Thyroid gland (tissue), 4 donors: Measurements from ENCODE around the gene GPC6. TPM values are rescaled to one million over a fixed set of nuclear protein-coding genes. Genes with fewer than 3 reads are reported as not detected.

ENCODE experiments used
- DNase-seq, 2 donors: peaks; one replicate each; pipeline ENCODE4 v3.0.0-alpha.2; 2019
- H3K27ac ChIP-seq, 3 donors: fragments of 200-600 bp; sonication (generic); 1 replicate in 2 of 3; 2 replicates in 1 of 3; pipeline ENCODE4 v1.5.1; 2016 to 2019; ENCODE audit warnings: mild to moderate bottlenecking in 1 of 3, moderate library complexity in 1 of 3
- H3K27me3 ChIP-seq: fragments of 200-600 bp; sonication (generic); one replicate; pipeline ENCODE4 v1.5.1; 2019
- H3K36me3 ChIP-seq, 2 donors: fragments of 200-600 bp; sonication (generic); one replicate each; pipeline ENCODE4 v1.5.1; 2016 to 2019
- H3K4me1 ChIP-seq, 2 donors: fragments of 200-600 bp; sonication (generic); one replicate each; pipeline ENCODE4 v1.5.1; 2017 to 2019
- H3K4me3 ChIP-seq, 3 donors: fragments of 200-600 bp; sonication (generic); replicated peaks in 1 of 3; 1 replicate in 2 of 3; 2 replicates in 1 of 3; pipeline ENCODE4 v1.5.1; 2016; ENCODE audit warnings: mild to moderate bottlenecking in 1 of 3
- H3K9me3 ChIP-seq: fragments of 200-600 bp; sonication (generic); one replicate; pipeline ENCODE4 v1.5.1; 2017
- CTCF ChIP-seq, 6 experiments: fragments of 200-600 bp in 3 of 6; fragments of 450-650 bp in 3 of 6; sonication (generic) in 3 of 6; IDR thresholded peaks; one replicate each; pipeline ENCODE4 v1.5.1; 2016 to 2019; ENCODE audit warnings: antibody characterized with exemption in 6 of 6, mild to moderate bottlenecking in 2 of 6, inconsistent platforms in 1 of 6, moderate library complexity in 1 of 6
- POLR2A ChIP-seq, 2 donors: fragments of 450-650 bp; IDR thresholded peaks; one replicate each; pipeline ENCODE4 v1.6.1; 2017; ENCODE audit warnings: antibody characterized with exemption in 2 of 2, mild to moderate bottlenecking in 2 of 2, moderate library complexity in 1 of 2
- WGBS, 2 donors: methylation state at CpG; one replicate each; pipeline ENCODE4 v1.1.5; 2017; 5-methylcytosine and 5-hydroxymethylcytosine counted together
- intact Hi-C: fragments of 100-400 bp; cut with DNase I; formaldehyde crosslinking; loops from one replicate; pipeline ENCODE4 v1.15.1; 2023
- total RNA-seq, 4 donors: library from RNA; depleted of rRNA; stranded (reverse); fragments of >200 nt; gene quantifications; one replicate each; pipeline ENCODE4 v1.2.3, GENCODE V29; 2016

Gene GPC6
- total RNA-seq, 4 donors from 2014 or later: 2.8 to 13.4 (median 7.5) TPM

GRCh38 chr13:94122300-94122915 is 895.8 kb downstream of the GPC6 start:
- no peaks in the 10 kb centered on the region for H3K4me1 ChIP-seq
- intact Hi-C loops: no loop called here
- H3K27me3 ChIP-seq: no peaks in the 10 kb centered on the region
- H3K4me3 ChIP-seq: no peak overlapping the region
- H3K9me3 ChIP-seq: no peaks in the 10 kb centered on the region
- no peak overlapping the region for H3K27ac ChIP-seq
- TF ChIP-seq POLR2A (IDR thresholded peaks at IDR 0.05) (no peak), CTCF (IDR thresholded peaks at IDR 0.05) (no peak)
- 82 to 83% methylated on average over 4 of the region's 4 CpGs for whole genome bisulfite sequencing, 2 donors
- no peaks in the 10 kb centered on the region for H3K36me3 ChIP-seq
- no peak for DNase-seq

GRCh38 chr13:94123557-94123956 is 897.0 kb downstream of the GPC6 start:
- H3K4me3 ChIP-seq: no peak overlapping the region
- WGBS, 2 donors: 78 to 82% methylated on average over 1 of the region's 1 CpG
- H3K36me3 ChIP-seq: no peaks in the 10 kb centered on the region
- intact Hi-C loops: no loop called here
- H3K9me3 ChIP-seq: no peaks in the 10 kb centered on the region
- no peak overlapping the region for H3K27ac ChIP-seq
- no peak for TF ChIP-seq CTCF (IDR thresholded peaks at IDR 0.05)
- no peaks in the 10 kb centered on the region for H3K4me1 ChIP-seq
- no peak for DNase-seq
- no peaks in the 10 kb centered on the region for H3K27me3 ChIP-seq

- no peaks in the 10 kb centered on the region for H3K36me3 ChIP-seq
- no peak overlapping the region for H3K4me3 ChIP-seq
- H3K27ac ChIP-seq: no peak overlapping the region
- DNase-seq: peak; percentile 20 to 51
- H3K9me3 ChIP-seq: no peaks in the 10 kb centered on the region
- H3K27me3 ChIP-seq: no peaks in the 10 kb centered on the region
- intact Hi-C loops: no loop called here
- no peak for TF ChIP-seq CTCF (IDR thresholded peaks at IDR 0.05)
- TF ChIP-seq POLR2A (IDR thresholded peaks at IDR 0.05): no peak
- no peaks in the 10 kb centered on the region for H3K4me1 ChIP-seq
- WGBS, 2 donors: 54 to 63% methylated on average over 4 of the region's 4 CpGs
These were observed 901.8 kb downstream of the GPC6 start for GRCh38 chr13:94128430-94128829.

GRCh38 chr13:94129490-94129894 is 902.9 kb downstream of the GPC6 start:
- TF ChIP-seq POLR2A (IDR thresholded peaks at IDR 0.05): no peak
- TF ChIP-seq CTCF (IDR thresholded peaks at IDR 0.05): no peak
- WGBS, 2 donors: 72 to 98% methylated on average over 2 of the region's 2 CpGs
- Histone ChIP-seq H3K4me1 (no peaks in the 10 kb centered on the region), H3K4me3 (no peak overlapping the region), H3K9me3 (no peaks in the 10 kb centered on the region), H3K36me3 (no peaks in the 10 kb centered on the region), H3K27me3 (no peaks in the 10 kb centered on the region), H3K27ac (no peak overlapping the region)
- intact Hi-C loops: no loop called here
- DNase-seq: no peak

GRCh38 chr13:94138831-94139230 is 912.2 kb downstream of the GPC6 start:
- Histone ChIP-seq H3K27ac (no peak overlapping the region), H3K27me3 (no peaks in the 10 kb centered on the region), H3K4me1 (no peaks in the 10 kb centered on the region), H3K9me3 (no peaks in the 10 kb centered on the region), H3K36me3 (no peaks in the 10 kb centered on the region), H3K4me3 (no peak overlapping the region)
- WGBS, 2 donors: 73 to 88% methylated on average over 4 of the region's 4 CpGs
- intact Hi-C loops: no loop called here
- no peak for TF ChIP-seq POLR2A (IDR thresholded peaks at IDR 0.05)
- no peak for TF ChIP-seq CTCF (IDR thresholded peaks at IDR 0.05)
- no peak for DNase-seq
